ENCODE results near the gene KLHL29. TPM values are rescaled to one million over a fixed set of nuclear protein-coding genes. Genes with fewer than 3 reads are reported as not detected.

KLHL29 gene
- total RNA-seq, 1 experiment from 2014 or later = 5.2 TPM

DNA sequence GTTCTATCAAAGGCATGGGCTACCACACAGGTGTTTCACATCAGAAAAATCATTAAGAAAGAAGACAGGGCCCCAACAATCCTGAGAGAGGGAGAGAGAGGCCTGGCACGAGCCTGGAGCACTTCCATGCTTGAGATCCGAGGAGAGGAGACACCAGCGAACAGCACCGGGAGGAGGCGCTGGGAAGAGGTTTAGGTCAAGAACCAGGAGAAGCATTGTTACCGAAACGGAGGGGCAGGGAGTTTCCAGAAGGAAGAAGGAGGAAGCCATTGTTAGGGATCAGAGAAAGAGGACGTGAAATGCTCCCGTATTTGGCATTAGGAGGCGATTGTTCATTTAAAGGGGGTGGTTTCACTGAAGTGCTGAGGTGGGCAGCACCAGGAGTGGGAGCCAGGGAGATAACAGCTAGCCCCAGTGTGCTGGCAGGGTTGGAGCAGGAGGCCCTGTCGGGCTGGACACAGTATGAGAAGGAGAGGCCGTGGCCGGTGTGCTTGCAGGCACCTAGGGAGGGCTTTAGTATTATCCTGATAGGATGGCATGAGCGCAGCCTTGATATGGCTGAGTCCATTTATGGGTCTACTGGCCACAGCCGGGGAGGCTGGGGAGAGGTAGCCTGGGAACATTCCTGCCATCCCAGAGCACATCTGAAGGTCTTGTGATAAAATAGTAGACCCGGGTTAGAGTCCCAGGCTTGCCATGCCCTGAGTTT is 244.9 kb downstream of the KLHL29 start:
- DNase-seq (ENCODE audit: low read depth) = no peak

DNA sequence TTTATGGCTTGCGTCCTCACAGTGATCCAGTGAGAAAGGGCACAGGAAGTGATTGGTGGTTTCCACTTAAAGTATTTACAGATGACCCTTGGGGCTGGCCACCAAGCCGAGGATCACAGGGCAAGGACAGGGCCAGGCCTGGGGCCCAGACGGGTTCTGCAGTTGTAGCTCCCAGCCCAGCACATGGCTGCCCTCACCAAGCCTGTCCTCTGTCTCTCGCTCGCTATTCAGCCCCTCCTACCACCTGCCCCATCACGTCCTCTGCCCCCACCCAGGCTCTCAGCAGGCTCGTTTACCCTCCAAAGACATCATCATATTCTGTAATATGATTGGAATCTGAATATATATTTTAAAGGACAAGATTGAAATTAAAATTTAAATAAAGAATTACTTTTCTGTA is 246.0 kb downstream of the KLHL29 start:
- DNase-seq (ENCODE audit: low read depth) = no peak

DNA sequence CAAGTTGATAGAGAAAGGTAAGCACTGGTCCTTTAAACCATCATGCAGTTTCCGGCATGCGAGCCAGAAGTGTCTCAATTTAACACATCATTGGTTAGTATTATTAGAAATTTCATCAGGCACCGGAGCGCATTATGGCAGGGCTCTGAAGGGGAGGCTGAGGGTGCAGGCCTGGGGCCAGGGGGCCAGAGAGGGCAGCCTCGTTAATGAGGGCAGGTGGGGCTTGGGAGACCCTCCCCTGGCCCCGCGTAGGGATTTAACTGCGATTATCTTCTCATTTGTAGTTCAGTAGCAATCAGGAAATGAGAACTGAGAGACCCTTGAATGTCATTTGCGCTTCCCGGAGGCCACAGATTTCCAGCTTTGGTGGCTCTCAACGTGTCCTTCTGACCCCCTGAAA is 246.4 kb downstream of the KLHL29 start:
- DNase-seq (ENCODE audit: low read depth) = no peak

DNA sequence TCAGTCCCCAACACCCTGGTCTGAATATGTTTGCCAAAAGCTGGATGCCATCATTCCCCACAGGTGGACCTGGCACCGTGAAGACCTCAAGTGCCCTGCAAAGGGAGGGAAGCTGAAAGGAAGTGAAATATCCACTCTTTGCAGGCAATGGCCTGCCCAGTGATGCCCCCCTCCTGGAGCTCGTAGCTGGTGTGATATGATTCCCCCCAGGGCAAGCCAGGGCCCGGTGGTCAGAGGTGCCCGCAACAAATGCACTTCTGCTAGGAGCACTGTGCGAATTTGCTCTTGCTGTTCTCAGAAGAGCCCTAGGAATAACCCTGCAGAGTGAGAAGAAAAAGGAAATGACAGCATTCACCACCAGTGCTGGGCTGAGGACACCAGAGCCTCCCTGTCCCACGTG is 247.4 kb downstream of the KLHL29 start:
- no peak for DNase-seq (ENCODE audit: low read depth)

DNA sequence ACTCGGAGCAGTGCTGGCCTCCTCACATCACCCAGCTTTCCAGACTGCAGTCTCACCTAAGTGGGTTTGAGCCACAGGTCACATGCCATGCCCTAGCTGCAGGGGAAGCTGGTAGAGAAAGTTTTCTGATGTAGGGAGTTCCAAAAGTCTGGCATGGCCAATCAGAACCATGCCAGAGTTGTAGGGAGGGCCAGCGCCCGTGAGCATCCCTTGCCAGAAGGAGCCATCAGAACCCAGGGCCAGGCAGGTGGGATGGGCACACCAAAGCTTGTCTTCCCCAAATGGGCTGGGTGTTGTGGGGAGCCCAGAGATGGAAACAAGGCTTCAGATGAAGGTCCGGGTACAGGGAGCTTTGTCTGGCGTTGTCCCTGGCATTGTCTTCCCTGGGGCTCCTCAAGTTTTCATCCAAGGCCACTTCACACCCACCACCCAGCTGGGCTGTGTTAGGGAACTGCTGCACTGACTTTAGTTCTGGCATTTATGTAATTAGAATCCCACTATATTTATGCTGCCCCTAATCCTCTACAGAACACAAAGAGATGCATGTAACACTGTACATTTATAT is 247.9 kb downstream of the KLHL29 start:
- no peak for DNase-seq (ENCODE audit: low read depth)

DNA sequence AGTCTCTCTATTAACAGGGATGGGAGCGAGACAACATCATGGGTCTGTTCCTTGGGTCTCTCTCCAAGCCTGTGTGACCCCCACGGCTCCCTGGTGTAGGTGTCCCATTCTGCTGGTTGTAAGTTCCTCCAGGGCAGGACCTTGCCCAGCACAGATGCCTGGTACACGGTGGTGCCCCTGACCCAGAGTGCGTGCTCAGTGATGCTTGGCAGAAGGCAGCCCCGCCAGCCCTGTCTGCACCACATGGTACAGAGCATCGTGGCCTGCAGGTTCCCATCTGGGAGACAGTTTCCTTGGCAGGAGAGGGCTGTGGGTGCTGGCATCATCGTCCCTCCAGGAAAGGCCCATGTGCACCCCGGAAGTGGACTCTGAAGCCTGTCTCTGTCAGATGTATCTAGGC is 249.0 kb downstream of the KLHL29 start:
- DNase-seq (ENCODE audit: low read depth) = no peak

DNA sequence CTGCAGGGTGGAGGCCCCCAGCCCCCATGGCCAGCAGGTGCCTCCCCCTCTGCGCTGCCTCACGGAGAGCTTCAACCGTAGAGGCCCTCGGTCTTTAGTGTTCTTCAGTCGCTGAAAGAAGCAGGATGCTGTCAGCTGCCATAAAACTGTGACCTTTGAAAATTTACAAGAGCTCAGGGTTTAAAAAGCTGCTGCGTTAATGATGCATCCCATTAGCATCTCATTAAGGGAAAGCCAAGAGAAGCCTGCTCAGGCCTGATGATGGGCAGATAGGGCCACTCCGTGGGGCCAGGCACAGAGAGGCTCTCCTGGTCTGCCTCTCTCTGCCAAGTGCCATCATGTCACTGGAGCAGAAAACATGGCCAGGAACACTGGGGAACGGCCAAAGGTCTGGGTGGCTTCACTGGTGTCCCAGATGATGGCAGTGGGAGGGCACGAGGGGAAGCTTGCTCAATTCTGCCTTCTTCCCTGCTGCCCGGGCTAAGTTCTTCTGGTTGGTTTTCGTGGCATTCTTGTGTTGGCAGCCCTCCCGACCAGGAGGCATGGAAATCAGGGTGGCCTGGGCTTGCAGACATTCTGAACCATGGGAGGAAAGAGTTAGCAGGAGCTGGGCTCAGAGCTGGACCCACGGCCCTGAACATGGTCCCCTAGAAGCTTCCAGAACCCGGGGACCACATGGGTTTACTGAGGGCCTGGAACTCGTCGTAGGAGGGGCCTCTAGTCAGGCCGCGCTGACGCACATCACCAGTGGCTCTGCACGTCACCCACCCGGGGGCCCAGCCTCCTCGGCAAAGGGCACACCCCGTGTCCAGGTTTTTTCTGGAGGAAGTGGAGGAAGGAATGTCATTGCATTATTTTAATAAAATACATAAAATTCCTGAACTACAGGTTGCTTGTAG is 250.7 kb downstream of the KLHL29 start:
- DNase-seq (ENCODE audit: low read depth) = no peak

DNA sequence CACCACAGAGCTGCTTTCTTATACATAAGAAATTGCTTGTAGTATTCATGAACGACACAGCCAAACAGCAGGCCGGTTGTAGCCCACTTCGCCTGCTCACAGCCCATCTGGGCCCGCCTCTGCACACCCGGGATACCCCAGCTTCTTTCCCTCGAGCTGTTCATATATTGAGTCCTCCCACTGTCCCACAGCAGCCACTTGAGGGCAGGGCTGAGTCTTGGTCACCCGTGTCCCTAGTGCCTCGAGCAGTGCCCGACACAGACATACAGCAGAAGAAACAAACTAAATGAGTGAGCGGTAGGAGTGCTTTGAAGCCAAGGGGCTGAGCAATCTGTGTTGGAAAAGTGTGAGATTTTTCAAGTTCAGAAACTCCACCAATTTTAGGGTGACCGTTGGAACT is 251.4 kb downstream of the KLHL29 start:
- DNase-seq (ENCODE audit: low read depth) = no peak

DNA sequence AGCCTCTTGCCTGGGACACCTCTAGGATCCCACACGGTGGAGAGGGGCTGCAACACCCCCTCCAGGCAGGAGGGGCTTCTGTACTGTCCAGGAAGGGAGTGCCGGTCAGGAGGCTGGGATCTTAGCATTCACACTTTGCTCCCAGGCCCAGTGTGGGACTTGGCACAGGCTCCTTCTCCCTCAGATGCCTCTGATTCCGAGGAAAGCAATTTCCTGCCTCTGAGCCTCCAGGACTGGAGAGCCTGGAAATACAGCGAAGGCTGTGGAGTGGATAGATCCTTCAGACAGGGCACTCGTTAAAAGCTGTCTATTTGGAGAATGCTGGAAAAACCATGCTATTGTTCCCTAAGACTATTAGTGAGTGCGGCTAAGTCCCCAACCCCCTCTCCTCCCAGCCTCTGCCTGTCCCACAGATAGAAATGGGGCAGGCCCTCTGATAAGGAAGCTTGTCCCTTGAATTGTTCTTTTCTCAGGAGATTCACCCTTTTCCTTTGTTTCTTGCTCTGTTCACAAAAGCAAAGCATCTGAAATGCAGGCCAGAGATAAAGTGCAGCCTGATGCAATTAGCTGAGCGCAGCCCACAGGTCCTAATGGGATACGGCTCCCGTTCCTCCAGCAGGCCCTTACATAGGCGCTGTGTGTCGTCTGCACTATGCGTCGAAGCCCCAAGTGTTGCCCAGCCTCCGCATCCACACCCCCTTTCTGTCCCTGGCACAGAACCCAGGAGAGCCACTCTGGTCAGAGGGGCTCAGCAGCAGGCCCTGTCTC is 252.2 kb downstream of the KLHL29 start:
- DNase-seq (ENCODE audit: low read depth) = no peak

DNA sequence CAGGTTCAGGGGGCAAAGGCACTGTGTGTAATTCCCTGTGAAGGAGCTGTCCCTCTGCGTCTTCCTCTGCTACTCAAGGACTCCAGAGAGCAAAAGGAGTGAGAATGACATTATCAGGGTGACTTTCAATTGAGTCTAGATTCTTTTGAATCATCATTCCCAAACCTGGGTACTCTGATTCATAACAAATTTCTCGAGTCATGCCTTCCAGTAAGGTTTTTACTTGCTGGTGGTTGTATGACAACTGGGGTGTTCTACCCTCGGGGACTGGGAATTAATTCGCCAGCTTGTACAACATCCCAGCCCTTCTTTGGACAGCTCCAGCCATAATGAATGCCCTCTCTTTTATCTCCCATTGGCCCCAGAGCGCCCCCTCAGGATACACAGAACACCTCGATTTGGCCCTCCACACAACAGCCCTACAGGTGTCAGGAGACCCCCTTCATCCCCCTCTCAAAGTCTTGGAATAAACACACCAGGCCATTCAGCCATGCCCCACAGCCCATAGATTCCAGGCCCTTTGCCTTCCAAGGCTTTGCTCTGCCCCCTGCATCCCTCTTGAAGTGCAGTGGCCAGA is 254.5 kb downstream of the KLHL29 start:
- no peak for DNase-seq (ENCODE audit: low read depth)

DNA sequence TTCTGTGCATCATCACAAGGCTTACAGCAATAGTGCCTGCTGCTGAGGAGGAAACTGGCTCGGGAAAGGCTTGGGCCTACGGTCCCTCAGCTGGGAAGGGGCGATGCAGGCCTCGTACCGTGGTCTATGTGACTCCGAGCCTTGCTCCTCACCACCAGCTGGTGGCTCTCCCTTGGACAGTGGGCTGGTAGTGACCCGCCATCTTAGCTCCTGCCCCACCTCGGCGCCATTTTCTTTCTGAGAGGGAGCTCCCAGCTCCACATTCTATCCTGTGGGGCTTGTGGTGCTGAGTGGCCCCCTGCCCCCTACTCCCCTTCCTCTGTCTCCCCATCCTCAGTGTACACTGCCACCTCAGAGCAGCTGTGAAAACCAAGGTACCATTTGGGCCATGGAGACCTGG is 255.7 kb downstream of the KLHL29 start:
- DNase-seq (ENCODE audit: low read depth) = no peak

DNA sequence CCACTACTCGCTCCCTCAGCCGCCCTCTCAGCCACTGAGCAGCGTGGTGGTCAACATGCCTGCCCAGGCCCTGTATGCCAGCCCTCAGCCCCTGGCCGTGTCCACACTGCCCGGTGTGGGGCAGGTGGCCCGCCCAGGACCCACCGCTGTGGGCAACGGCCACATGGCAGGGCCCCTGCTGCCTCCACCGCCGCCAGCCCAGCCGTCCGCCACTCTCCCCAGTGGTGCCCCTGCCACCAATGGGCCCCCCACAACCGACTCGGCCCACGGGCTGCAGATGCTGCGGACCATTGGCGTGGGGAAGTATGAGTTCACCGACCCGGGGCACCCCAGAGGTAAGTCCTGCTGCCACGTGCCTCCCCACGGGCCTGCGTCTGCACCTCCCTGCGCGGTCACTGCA is 257.5 kb downstream of the KLHL29 start:
- no peak for DNase-seq (ENCODE audit: low read depth)

DNA sequence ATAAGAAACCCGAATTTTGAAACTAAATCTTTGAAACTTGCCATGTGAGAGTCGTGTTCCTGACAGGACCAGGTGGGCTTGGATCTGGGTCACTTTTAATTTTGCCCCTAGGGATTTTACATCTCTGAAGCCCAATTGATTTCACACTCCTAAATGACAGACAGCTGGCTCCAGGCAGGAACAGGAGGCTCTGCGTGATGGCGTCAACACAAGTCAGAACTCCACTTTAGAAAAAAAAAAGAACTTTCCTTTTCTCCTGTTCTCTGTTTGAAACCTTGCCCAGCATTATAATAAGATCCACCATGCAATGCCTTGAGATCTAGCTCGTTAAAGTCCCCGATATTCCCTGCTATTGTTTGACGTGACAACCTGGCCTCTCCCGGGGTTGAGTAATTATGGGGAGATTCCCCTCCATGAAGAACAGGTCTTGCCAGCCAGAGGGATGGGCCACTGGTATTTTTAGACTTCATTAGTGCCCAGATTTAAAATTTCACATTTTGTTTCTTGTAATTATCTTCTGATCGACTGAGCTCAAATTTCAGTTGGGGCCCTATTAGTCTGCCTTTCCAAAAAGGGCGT is 260.3 kb downstream of the KLHL29 start:
- no peak for DNase-seq (ENCODE audit: low read depth)

DNA sequence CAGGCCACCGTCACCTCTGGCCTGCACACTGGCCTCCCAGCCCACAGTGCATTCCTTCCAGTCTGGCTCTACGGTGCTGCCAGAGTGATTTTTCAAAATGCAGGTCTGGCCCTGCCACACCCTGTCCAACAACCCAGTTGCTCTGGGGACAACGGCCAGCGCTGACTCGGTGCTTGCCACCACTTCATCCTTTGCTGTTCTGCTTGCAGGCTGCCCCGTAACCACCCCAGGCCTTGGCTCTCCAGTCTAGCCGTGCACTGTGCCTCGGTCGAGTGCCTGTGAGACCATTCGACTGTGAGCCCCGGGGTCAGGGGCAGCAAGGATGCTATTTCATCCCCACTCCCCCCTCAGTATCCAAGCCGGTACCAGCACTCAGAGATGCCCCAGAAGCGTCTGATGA is 262.6 kb downstream of the KLHL29 start:
- DNase-seq (ENCODE audit: low read depth) = no peak

DNA sequence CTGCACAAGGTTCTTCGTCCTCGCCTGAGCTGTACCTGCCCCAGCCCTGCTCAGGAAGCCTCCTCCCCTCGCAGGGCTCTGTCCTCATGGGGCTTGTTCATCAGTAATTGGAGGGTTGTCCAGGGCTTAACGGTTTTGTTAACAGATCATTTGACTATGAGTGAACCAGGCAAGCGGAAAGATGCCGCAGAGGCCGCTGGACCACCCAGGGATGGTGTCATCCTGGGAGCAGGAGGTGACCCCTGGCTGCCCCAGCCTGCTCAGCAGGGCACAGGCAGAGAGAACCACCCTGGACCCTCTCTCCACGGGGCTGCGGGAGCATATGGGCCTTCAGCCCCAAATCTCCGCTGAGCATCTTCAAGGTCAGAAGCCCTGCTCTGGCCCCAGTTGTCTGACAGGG is 264.3 kb downstream of the KLHL29 start:
- no peak for DNase-seq (ENCODE audit: low read depth)

DNA sequence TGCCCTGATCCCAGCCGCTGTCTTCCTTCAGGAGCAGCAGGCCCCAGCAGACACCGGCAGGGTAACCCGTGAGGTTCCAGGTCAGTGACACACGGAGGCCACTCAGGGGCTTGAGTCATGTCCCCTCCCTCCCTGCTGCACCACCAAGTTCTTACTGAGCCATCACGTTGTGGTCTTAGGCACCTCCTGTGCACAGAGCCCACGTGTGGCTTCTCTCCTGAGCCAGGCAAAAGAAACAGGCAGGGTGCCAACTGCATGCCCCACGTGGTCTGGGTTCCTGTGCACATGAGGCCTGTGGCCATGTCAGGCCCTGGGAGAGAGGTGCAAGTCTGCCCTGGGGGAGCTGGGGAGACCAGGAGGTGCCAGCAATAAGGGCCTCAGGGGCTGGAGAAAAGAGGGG is 264.8 kb downstream of the KLHL29 start:
- peak; percentile 40 for DNase-seq (ENCODE audit: low read depth)

DNA sequence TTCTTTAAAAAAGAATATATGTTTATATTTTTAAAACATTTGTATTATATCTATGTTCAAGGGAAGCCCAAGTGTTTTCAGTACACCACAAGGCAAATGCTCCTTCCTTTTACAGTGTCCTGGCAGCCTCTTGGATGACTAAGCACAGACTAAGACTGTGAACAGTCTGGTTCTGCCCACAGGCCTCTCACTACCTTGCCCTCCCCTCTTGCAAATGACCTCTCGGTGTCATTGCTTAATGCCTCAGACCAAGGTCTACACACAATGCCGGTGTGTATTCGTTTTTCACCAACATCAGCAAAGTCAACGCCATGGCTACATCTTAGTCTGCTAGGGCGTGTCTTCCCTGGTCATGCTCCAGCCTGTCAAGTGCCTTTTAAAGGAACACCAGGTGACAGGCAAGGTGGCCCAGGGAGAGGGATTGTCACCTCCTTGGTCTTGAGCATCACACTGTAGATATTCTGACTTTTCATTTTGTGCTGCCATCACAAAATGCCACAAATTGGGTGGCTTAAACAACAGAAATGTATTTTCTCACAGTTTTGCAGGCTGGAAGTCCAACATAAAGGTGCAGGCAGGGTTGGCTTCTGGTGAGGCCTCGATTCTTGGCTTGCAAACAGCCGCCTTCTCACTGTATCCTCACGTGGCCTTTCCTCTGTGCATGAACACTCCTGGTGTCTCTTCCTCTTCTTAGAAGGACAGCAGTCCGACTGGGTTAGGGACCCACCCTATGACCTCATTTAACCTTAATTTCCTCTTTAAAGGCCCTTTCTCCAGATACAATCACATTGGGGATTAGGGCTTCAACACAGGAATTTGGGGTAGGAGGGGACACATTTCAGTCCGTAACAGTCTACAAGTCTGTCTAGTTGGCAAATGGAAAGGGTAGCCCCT is 266.5 kb downstream of the KLHL29 start:
- DNase-seq (ENCODE audit: low read depth) = peak; percentile 79

DNA sequence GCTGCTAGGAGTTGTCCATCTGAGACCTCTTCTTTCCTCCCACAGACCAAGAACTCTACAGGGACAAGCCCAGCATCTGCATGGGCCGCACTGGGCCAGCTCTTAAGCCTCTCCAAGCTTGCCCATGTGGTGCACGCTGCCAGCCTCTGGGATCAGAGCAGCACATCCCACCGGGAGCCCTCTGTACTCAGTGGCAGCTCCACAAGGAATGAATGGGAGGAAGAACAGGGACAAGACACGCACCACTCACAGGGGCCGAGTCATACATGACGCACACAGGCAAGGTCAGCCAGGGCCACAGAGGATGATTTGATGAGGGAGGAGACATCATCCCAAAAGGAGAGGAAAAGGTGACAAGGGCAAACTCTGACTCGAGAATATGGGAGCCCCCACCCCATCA is 268.3 kb downstream of the KLHL29 start:
- no peak for DNase-seq (ENCODE audit: low read depth)

DNA sequence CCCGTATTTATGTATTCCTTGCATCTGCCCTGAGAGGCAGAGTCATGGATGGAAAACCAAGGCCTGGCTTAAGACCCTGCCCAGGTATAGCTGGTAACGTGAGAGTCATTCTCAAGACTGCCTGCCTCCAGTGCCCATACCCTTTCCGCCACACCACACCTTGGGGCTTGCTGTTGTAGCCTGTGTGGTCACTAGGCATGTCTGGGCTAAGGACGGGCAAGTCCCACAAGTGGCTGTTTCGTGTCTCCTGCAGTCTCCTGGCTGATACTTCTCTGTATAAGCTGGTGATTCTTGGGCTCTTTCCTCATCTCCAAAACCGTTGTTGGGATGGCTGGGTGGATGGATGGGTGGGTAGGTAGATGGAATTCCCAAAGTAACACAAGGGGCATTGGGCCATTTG is 269.8 kb downstream of the KLHL29 start:
- no peak for DNase-seq (ENCODE audit: low read depth)

DNA sequence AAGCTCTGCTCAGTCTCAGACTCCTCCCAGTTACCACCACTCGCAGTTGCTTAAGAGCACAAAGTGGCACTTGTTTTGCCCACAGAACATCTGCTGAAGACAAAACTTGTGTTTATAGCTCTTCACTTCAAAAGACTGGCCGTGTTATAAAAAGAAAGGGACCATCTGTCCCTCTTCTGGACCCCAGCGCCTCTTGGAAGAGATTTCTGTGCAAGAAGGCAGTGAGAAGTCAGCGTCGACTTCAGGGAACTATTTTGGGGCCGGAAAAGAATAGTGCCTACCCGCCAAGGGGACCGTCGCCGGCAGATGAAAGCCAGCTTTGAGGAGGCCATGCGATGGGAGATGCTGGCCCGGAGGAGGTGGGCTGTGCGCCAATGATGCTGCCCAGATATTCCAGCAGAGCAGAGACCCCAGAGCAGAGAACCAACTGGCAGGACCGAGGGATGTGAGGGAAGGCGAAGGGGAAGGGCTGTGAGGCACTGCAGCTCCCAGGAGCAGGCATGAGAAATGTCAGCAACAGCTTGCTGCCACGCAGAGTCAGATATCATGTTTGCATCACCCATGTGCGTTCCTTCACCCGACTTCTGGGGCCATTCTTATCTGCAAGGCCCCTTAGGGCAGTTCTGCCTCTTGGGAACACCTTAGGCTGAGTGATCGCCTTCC is 271.1 kb downstream of the KLHL29 start:
- DNase-seq (ENCODE audit: low read depth) = no peak

All from LHCN-M2 (cell line).